ENCODE data around the gene TSPAN31.
"Not testable (repeated sequence)": the region's sequence is repeated elsewhere in the genome, so short reads cannot be mapped to it uniquely, and the experiment has no call there.

TSPAN31 gene

DNA sequence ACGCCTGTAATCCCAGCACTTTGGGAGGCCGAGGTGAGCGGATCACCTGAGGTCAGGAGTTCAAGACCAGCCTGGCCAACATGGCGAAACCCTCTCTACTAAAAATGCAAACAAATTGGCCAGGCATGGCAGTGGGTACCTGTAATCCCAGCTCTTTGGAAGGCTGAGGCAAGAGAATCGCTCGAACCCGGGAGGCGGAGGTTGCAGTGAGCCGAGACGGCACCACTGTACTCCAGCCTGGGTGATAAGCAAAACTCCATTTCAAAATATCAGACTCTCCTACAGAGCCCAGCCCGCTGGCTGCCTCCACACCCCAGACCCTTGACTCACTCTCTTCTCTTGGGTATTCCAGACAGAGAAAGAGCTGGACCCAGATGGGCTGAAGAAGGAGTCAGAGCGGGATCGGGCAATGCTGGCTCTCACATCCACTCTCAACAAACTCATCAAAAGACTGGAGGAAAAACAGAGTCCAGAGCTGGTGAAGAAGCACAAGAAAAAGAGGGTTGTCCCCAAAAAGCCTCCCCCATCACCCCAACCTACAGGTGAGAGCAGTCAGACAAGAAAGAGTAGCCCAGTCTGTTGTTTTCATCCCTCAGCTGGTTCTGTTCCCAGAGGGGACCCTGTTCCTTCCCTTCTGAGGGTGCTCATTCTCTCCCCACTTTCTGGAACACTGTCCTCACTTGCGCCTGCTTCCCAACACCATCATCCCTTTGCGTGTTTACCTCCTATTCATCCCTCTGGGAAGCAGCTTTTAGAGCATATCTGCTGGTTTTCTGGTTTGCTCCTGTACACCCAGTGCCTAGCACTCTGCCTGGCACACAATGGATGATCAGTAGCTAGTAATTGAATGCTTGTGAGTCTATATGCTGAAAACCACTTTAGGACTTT lies 26.0 kb upstream of the TSPAN31 start:
- ChIA-PET CTCF (no interaction called here), POLR2A (interaction anchor here (1.3 kb wide), 1 partner anchor 25 kb away, joined by 4 read pairs; the partner anchor contains the start of gene OS9)
- TF ChIP-seq CTBP1 (IDR thresholded peaks at IDR 0.05; ENCODE audit: borderline replicate concordance) (no peak), L3MBTL2 (conservative IDR thresholded peaks at IDR 0.05) (no peak), ARNT (IDR thresholded peaks at IDR 0.05) (no peak), SP1 (IDR thresholded peaks at IDR 0.05) (no peak), LEF1 (IDR thresholded peaks at IDR 0.05; ENCODE audit: borderline replicate concordance) (no peak), BHLHE40 (IDR thresholded peaks at IDR 0.05; ENCODE audit: borderline replicate concordance) (no peak), FOXK2 (IDR thresholded peaks at IDR 0.05) (no peak), ZNF384 (IDR thresholded peaks at IDR 0.05) (no peak), SUZ12 (IDR thresholded peaks at IDR 0.05) (no peak), ELF4 (IDR thresholded peaks at IDR 0.05) (no peak), HDGF (IDR thresholded peaks at IDR 0.05; ENCODE audit: borderline replicate concordance) (no peak), FOXM1 (IDR thresholded peaks at IDR 0.05; ENCODE audit: borderline replicate concordance) (no peak)
- TF ChIP-seq, protein P1, sequence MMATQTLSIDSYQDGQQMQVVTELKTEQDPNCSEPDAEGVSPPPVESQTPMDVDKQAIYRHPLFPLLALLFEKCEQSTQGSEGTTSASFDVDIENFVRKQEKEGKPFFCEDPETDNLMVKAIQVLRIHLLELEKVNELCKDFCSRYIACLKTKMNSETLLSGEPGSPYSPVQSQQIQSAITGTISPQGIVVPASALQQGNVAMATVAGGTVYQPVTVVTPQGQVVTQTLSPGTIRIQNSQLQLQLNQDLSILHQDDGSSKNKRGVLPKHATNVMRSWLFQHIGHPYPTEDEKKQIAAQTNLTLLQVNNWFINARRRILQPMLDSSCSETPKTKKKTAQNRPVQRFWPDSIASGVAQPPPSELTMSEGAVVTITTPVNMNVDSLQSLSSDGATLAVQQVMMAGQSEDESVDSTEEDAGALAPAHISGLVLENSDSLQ (IDR thresholded peaks at IDR 0.05) = no peak
- no peak for DNase-seq (ENCODE audit: extremely low spot score)

DNA sequence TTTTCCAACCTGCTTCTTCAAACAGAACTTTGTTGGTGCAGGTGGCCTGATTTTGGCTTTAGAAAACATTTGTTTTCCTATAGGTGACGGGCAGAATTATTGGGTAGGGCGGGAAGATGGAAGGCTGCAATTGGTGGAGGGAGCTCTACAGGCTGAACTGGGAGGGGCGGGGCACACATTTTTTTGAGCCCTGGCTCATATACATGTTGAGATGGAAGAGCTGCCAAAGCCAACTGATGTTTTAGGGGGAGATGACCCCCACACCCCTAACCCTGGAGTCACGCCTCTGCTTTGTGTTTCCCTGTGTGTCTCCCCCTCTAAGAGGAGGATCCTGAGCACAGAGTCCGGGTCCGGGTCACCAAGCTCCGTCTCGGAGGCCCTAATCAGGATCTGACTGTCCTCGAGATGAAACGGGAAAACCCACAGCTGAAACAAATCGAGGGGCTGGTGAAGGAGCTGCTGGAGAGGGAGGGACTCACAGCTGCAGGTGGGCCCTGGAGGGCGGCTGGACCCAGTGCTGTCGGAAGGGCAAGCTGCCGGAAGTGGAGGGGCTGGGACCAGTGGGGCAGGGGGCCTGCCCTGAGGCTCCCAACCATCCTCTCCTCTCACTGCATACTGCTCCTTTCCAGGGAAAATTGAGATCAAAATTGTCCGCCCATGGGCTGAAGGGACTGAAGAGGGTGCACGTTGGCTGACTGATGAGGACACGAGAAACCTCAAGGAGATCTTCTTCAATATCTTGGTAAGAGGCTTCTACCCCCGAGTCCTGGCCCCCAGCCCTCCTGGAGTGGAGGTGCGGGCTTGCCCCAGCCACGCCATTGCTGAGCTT lies 24.8 kb upstream of the TSPAN31 start:
- TF ChIP-seq CTBP1 (IDR thresholded peaks at IDR 0.05; ENCODE audit: borderline replicate concordance) (no peak), ARNT (IDR thresholded peaks at IDR 0.05) (no peak), SUZ12 (IDR thresholded peaks at IDR 0.05) (no peak), LEF1 (IDR thresholded peaks at IDR 0.05; ENCODE audit: borderline replicate concordance) (no peak), SP1 (IDR thresholded peaks at IDR 0.05) (no peak), L3MBTL2 (conservative IDR thresholded peaks at IDR 0.05) (no peak), ELF4 (IDR thresholded peaks at IDR 0.05) (no peak), BHLHE40 (IDR thresholded peaks at IDR 0.05; ENCODE audit: borderline replicate concordance) (no peak), FOXK2 (IDR thresholded peaks at IDR 0.05) (no peak)
- POLR2A ChIA-PET = interaction anchor here (1.2 to 1.3 kb wide), 2 partner anchors 15 to 26 kb away, joined by 4 read pairs; partner anchors contain the start of gene OS9
- no peak for DNase-seq (ENCODE audit: extremely low spot score)
- CTCF ChIA-PET = no interaction called here

DNA sequence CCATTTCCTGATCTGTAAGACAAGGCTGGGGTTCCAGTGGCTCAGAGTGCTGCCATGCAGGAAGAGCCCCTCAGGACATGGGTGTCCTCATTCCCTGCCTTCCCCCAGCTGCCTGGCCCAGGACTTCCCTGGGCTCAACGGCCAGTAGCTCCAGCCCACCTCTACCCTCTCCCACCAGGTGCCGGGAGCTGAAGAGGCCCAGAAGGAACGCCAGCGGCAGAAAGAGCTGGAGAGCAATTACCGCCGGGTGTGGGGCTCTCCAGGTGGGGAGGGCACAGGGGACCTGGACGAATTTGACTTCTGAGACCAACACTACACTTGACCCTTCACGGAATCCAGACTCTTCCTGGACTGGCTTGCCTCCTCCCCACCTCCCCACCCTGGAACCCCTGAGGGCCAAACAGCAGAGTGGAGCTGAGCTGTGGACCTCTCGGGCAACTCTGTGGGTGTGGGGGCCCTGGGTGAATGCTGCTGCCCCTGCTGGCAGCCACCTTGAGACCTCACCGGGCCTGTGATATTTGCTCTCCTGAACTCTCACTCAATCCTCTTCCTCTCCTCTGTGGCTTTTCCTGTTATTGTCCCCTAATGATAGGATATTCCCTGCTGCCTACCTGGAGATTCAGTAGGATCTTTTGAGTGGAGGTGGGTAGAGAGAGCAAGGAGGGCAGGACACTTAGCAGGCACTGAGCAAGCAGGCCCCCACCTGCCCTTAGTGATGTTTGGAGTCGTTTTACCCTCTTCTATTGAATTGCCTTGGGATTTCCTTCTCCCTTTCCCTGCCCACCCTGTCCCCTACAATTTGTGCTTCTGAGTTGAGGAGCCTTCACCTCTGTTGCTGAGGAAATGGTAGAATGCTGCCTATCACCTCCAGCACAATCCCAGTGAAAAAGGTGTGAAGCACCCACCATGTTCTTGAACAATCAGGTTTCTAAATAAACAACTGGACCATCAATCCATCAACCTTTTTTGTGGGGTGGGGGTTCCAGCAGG lies 23.9 kb upstream of the TSPAN31 start:
- ChIA-PET CTCF (no interaction called here), POLR2A (interaction anchor here (1.2 kb wide), 1 partner anchor 14 kb away, joined by 4 read pairs; no protein-coding TSS in a partner anchor)
- TF ChIP-seq SP1 (IDR thresholded peaks at IDR 0.05) (no peak), FOXK2 (IDR thresholded peaks at IDR 0.05) (no peak), ELF4 (IDR thresholded peaks at IDR 0.05) (no peak), SUZ12 (IDR thresholded peaks at IDR 0.05) (no peak), ARNT (IDR thresholded peaks at IDR 0.05) (no peak), L3MBTL2 (conservative IDR thresholded peaks at IDR 0.05) (no peak), FOXA1 (IDR thresholded peaks at IDR 0.05) (no peak), LEF1 (IDR thresholded peaks at IDR 0.05; ENCODE audit: borderline replicate concordance) (no peak), NFRKB (IDR thresholded peaks at IDR 0.05) (no peak)
- TF ChIP-seq, protein P1 (IDR thresholded peaks at IDR 0.05) = no peak
- no peak for DNase-seq (ENCODE audit: extremely low spot score)

DNA sequence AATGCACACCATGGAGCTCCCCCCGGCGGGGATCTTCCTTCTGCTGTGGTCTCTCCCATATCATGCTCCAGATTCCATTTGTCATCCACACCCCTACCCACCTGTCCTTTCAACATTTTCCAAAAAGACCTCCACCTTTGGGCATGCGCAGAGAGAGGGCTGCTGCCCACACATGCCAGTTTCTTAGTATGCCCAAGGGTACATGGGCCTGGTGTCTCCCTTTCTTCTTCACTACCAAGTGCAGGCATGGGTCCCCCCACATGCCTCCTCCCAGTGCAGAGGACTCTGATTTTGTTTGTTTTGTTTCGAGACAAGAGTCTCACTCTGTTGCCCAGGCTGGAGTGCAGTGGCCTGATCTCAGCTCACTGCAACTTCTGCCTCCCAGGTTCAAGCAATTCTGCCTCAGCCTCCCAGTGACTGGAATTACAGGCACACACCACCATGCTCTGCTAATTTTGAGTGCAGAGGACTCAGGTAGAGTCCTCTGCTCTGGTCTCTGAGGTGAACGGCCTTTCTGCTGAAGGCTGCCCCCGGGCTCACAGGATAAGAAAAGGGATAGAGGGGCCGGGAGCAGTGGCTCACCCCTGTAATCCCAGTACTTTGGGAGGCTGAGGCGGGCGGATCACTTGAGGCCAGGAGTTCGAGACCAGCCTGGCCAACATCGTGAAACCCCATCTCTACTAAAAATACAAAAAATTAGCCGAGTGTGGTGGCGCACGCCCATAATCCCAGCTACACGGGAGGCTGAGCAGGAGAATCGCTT lies 22.8 kb upstream of the TSPAN31 start:
- CTCF ChIA-PET = interaction anchor here (0.7 to 0.8 kb wide), 2 partner anchors 17 to 35 kb away, joined by 3 to 4 read pairs; no protein-coding TSS in a partner anchor
- not testable (repeated sequence) for DNase-seq (ENCODE audit: extremely low spot score)
- POLR2A ChIA-PET = interaction anchor here (0.8 kb wide), 1 partner anchor 50 kb away, joined by 3 read pairs; the partner anchor contains the start of genes EEF1AKMT3 and METTL1
